GM10266 (cell line): ENCODE results near the gene AREL1.

Experiments used
- DNase-seq: peaks from one replicate; pipeline ENCODE4 v3.0.0; 2012; ENCODE audit errors: extremely low spot score
- TF ChIP-seq, protein P1 (sequence below): IDR thresholded peaks from 2 replicates; pipeline ENCODE4 v1.5.1; 2012; ENCODE audit warnings: mild to moderate bottlenecking, low read depth; ENCODE audit not compliant: control insufficient read depth, insufficient read depth; ENCODE audit errors: missing control alignments

AREL1 gene

DNA sequence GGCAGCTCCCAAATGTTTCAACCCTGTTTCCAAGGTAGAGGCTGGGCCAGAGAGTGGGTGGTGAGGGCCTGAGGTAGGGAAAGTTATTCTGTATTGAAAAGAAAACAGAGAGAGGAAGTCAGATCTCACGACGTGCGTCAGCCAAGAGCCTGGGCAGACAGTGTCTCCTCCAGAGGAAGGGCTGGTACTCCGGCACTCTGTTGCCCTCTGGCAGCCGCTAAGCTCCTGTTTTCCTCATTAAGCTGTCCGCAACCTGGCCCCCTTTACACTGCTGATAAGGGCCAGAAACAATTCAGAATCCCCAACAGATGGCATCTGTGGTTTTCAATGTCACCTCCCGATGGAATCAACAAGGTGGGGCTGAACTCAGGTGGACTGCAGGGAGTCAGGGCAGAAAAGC is 74.8 kb downstream of the AREL1 start:
- DNase-seq = no peak
- TF ChIP-seq, protein P1, sequence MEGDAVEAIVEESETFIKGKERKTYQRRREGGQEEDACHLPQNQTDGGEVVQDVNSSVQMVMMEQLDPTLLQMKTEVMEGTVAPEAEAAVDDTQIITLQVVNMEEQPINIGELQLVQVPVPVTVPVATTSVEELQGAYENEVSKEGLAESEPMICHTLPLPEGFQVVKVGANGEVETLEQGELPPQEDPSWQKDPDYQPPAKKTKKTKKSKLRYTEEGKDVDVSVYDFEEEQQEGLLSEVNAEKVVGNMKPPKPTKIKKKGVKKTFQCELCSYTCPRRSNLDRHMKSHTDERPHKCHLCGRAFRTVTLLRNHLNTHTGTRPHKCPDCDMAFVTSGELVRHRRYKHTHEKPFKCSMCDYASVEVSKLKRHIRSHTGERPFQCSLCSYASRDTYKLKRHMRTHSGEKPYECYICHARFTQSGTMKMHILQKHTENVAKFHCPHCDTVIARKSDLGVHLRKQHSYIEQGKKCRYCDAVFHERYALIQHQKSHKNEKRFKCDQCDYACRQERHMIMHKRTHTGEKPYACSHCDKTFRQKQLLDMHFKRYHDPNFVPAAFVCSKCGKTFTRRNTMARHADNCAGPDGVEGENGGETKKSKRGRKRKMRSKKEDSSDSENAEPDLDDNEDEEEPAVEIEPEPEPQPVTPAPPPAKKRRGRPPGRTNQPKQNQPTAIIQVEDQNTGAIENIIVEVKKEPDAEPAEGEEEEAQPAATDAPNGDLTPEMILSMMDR = no peak

GRCh38 chr14:74637178-74637550 is 75.7 kb downstream of the AREL1 start:
- TF ChIP-seq, protein P1 = no peak

GRCh38 chr14:74636424-74637177 is 76.3 kb downstream of the AREL1 start:
- TF ChIP-seq, protein P1 = no peak
- DNase-seq = no peak

More at GRCh38 chr14:74637178-74637550, 75.7 kb downstream of the AREL1 start:
- DNase-seq = no peak

DNA sequence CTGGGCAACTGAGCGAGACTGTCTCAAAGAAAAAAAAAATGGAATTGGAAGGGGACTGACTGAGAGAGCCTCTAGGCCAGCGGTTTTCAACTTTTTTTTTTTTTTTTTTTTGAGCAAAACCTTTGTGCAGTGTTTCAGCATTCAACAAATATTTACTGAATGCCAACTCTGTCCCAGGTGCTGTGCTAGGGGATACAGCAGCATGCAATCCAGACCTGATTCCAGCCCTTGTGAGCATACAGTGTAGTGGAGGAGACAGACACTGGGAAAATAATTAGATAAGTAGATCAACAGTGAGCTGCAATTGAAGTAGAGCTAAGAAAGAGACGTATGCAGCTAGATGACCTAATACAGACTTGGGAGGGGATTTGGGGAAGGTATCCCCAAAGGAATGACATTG is 77.0 kb downstream of the AREL1 start:
- DNase-seq = no peak

GRCh38 chr14:74634964-74635363 is 77.9 kb downstream of the AREL1 start:
- TF ChIP-seq, protein P1 = no peak
- no peak for DNase-seq

More for the DNA sequence above, 77.0 kb downstream of the AREL1 start:
- TF ChIP-seq, protein P1 = no peak

DNA sequence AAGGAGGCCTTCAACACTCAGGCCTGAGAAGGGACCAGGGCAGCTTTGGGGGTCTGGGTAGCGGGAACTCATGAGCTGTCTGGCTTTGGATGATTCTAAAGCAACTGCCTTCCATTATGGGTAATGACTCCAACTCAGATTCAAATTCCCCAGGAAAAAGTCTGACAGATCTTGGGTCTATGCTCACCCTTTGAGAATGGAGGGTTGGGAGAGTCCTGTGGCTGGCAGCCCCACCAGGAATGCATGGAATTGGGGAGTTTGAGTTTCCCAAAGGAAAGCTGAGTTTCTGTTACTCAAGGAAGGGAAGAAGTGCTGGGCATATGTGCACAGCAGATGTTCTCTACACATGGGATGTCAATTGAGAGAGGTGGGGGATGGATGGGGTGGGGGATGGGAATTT is 78.4 kb downstream of the AREL1 start:
- TF ChIP-seq, protein P1 = no peak
- DNase-seq = no peak

GRCh38 chr14:74630881-74631690 is 81.8 kb downstream of the AREL1 start:
- no peak for DNase-seq
- TF ChIP-seq, protein P1 = no peak
